ENCODE measurements around the gene CAMK2G. TPM values are rescaled to one million over a fixed set of nuclear protein-coding genes. Genes with fewer than 3 reads are reported as not detected.

The CAMK2G gene
- total RNA-seq, 1 donor from 2014 or later, result 36.6 TPM

DNA sequence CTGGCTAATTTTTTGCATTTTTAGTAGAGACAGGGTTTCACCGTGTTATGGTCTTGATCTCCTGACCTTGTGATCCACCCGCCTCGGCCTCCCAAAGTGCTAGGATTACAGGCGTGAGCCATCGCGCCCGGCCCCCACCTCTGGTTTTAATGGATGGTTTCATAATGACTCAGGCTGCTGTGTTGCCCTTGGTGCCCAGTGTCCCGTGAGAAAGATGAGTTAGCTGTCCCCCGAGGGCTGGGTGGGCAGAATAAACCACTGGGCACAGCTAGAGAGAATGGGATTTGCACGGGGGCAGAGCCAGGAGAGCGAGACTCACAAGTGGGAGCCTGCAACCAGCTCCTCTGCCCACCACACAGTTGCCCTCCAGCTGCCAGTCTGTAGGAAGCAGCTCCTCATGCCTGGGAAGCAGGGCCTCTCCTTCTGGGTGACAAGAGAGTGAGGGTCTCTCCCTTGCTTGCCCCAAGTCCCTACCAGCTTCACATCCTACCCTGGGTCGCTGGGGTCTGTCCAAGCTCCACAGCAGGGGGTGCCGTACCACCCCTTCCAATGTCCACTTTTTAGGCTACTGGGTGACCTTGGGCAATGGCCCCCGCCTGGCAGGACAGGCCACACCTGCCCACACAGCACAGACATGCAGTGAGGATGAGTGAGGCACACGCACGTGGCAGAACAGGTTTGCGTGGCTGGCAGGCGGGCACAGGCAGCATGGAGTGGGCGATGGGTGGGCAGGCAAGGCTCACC lies 46.8 kb downstream of the CAMK2G start:
- Histone ChIP-seq H3K9me3 (ENCODE audit: low read depth) (no peaks in the 10 kb centered on the region), H2AFZ (replicated peaks) (no peak overlapping the region), H3K27ac (no peak overlapping the region), H3K36me3 (no peaks in the 10 kb centered on the region), H3K4me3 (no peak overlapping the region), H3K27me3 (no peaks in the 10 kb centered on the region), H3K4me1 (no peaks in the 10 kb centered on the region), H3K79me2 (ENCODE audit: low read depth) (no peaks in the 10 kb centered on the region), H3K4me2 (no peak overlapping the region), H4K20me1 (ENCODE audit: low read depth) (no peaks in the 10 kb centered on the region), H3K9ac (no peak overlapping the region), H3F3A (ENCODE audit: low read depth) (peaks cover 3% of the 10 kb centered on the region)
- H3K36me3 Mint-ChIP-seq, result no peaks in the 10 kb centered on the region
- no peaks in the 10 kb centered on the region for H3K4me1 Mint-ChIP-seq
- no peaks in the 10 kb centered on the region for H3K9me3 Mint-ChIP-seq
- H3K27ac Mint-ChIP-seq, result no peak overlapping the region
- no peak overlapping the region for H3K4me3 Mint-ChIP-seq
- TF ChIP-seq EZH2 (IDR thresholded peaks at IDR 0.05), result no peak
- no peak for TF ChIP-seq EZH2phosphoT487 (IDR thresholded peaks at IDR 0.05)
- DNase-seq (ENCODE audit: low spot score), result no peak
- H3K27me3 Mint-ChIP-seq (ENCODE audit: insufficient read depth, low read depth), result peaks cover 3% of the 10 kb centered on the region

DNA sequence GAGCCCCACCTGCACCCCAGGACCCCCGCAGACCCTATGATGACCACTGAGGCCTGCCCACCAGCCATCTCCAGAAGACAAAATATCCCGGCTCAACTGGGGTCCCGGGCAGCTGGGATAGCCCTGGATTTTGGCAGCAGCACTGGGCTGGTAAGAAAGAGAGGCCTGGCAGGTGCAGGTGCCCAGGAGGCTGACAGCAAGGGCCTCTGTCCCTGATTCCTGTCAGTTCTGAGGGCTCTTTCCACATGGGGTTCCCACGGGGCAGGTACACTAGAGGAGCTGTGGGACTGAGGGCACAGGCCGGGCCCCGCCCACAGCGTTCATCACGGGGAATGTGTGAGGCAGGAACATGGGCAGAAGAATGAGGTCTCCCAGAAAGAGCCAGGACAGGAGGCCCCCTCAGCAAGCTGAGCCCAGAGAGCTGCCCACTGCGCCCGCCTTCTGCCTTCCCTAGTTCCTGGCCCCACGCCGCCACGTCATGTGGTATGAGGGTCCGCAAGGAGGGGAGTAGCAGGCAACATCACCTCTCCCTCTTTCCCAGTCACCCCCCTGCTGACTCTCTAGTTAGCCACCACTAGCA lies 50.1 kb downstream of the CAMK2G start:
- Histone ChIP-seq H3K79me2 (ENCODE audit: low read depth) (no peaks in the 10 kb centered on the region), H3K4me2 (no peak overlapping the region), H3K4me1 (no peaks in the 10 kb centered on the region), H3K9ac (no peak overlapping the region), H3K27me3 (no peaks in the 10 kb centered on the region), H3K4me3 (no peak overlapping the region), H4K20me1 (ENCODE audit: low read depth) (no peaks in the 10 kb centered on the region), H3K9me3 (ENCODE audit: low read depth) (no peaks in the 10 kb centered on the region), H3F3A (ENCODE audit: low read depth) (no peaks in the 10 kb centered on the region), H2AFZ (replicated peaks) (no peak overlapping the region), H3K36me3 (no peaks in the 10 kb centered on the region), H3K27ac (no peak overlapping the region)
- Mint-ChIP-seq H3K36me3 (peaks cover 6% of the 10 kb centered on the region), H3K4me1 (no peaks in the 10 kb centered on the region), H3K27ac (no peak overlapping the region), H3K27me3 (ENCODE audit: insufficient read depth, low read depth) (peaks cover 5% of the 10 kb centered on the region), H3K9me3 (no peaks in the 10 kb centered on the region), H3K4me3 (no peak overlapping the region)
- TF ChIP-seq EZH2phosphoT487 (IDR thresholded peaks at IDR 0.05) (no peak), EZH2 (IDR thresholded peaks at IDR 0.05) (no peak), CTCF (IDR thresholded peaks at IDR 0.05) (no peak)
- no peak for DNase-seq (ENCODE audit: low spot score)

DNA sequence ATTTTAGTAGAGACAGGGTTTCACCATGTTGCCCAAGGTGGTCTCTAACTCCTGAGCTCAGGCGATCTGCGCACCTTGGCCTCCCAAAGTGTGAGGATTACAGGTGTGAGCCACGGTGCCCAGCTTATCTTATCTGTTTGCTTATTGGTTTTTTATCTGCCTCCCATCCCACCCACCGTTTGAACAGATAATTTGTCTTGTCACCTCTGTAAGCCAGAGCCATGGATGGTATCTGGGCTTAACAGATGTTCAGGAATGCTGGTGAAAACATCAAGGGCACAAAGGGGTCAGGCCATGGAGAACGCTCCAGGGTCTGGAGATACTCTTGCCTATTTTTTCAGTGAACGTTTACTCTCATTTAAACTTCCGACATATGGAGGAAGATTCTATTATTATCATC lies 51.0 kb downstream of the CAMK2G start:
- Mint-ChIP-seq H3K4me1 (no peaks in the 10 kb centered on the region), H3K36me3 (peaks cover 6% of the 10 kb centered on the region), H3K4me3 (no peak overlapping the region), H3K27ac (no peak overlapping the region), H3K9me3 (no peaks in the 10 kb centered on the region), H3K27me3 (ENCODE audit: insufficient read depth, low read depth) (peaks cover 5% of the 10 kb centered on the region)
- Histone ChIP-seq H3K36me3 (no peaks in the 10 kb centered on the region), H3K79me2 (ENCODE audit: low read depth) (no peaks in the 10 kb centered on the region), H4K20me1 (ENCODE audit: low read depth) (no peaks in the 10 kb centered on the region), H3K27ac (no peak overlapping the region), H3K27me3 (no peaks in the 10 kb centered on the region), H3K9me3 (ENCODE audit: low read depth) (no peaks in the 10 kb centered on the region), H3K4me3 (no peak overlapping the region), H2AFZ (replicated peaks) (no peak overlapping the region), H3K9ac (no peak overlapping the region), H3K4me1 (no peaks in the 10 kb centered on the region), H3K4me2 (no peak overlapping the region), H3F3A (ENCODE audit: low read depth) (no peaks in the 10 kb centered on the region)
- DNase-seq (ENCODE audit: low spot score), result no peak
- TF ChIP-seq CTCF (IDR thresholded peaks at IDR 0.05), result no peak
- no peak for TF ChIP-seq EZH2phosphoT487 (IDR thresholded peaks at IDR 0.05)

GRCh38 chr10:73819513-73820093 lies 54.8 kb downstream of the CAMK2G start:
- no peaks in the 10 kb centered on the region for H3K9me3 ChIP-seq (ENCODE audit: low read depth)
- TF ChIP-seq CTCF (IDR thresholded peaks at IDR 0.05), result peak; percentile 8
- TF ChIP-seq EZH2 (IDR thresholded peaks at IDR 0.05), result no peak
- no peaks in the 10 kb centered on the region for H3K4me1 ChIP-seq
- H4K20me1 ChIP-seq (ENCODE audit: low read depth), result no peaks in the 10 kb centered on the region
- no peak overlapping the region for H3K27ac Mint-ChIP-seq
- H3K4me1 Mint-ChIP-seq, result no peaks in the 10 kb centered on the region
- H3K4me3 Mint-ChIP-seq, result no peak overlapping the region
- no peaks in the 10 kb centered on the region for H3K9me3 Mint-ChIP-seq
- no peaks in the 10 kb centered on the region for H3K79me2 ChIP-seq (ENCODE audit: low read depth)
- no peak overlapping the region for H3K4me2 ChIP-seq
- no peak overlapping the region for H3K27ac ChIP-seq
- H3K27me3 Mint-ChIP-seq (ENCODE audit: insufficient read depth, low read depth), result peaks cover 3% of the 10 kb centered on the region
- H2AFZ ChIP-seq (replicated peaks), result no peak overlapping the region
- peaks cover 10% of the 10 kb centered on the region for H3K36me3 Mint-ChIP-seq
- DNase-seq (ENCODE audit: low spot score), result no peak
- H3K4me3 ChIP-seq, result no peak overlapping the region
- H3K36me3 ChIP-seq, result no peaks in the 10 kb centered on the region
- no peaks in the 10 kb centered on the region for H3F3A ChIP-seq (ENCODE audit: low read depth)
- no peak overlapping the region for H3K9ac ChIP-seq
- no peaks in the 10 kb centered on the region for H3K27me3 ChIP-seq

Measured in neural progenitor cell (in vitro differentiated cells).